GM18873 (cell line): ENCODE data around the gene PKD2L1.
A peak's percentile ranks its signal among the peaks of the same experiment; 100 is the strongest.
"Not testable (repeated sequence)": the region's sequence is repeated elsewhere in the genome, so short reads cannot be mapped to it uniquely, and the experiment has no call there.

Experiments
- ATAC-seq: cut with Tn5 transposase; IDR thresholded peaks from one replicate; pipeline ENCODE4 v1.9.1; 2021; ENCODE audit warnings: mild to moderate bottlenecking, moderate library complexity, moderate number of reproducible peaks; ENCODE audit not compliant: unreplicated experiment, low FRiP score

PKD2L1 gene

DNA sequence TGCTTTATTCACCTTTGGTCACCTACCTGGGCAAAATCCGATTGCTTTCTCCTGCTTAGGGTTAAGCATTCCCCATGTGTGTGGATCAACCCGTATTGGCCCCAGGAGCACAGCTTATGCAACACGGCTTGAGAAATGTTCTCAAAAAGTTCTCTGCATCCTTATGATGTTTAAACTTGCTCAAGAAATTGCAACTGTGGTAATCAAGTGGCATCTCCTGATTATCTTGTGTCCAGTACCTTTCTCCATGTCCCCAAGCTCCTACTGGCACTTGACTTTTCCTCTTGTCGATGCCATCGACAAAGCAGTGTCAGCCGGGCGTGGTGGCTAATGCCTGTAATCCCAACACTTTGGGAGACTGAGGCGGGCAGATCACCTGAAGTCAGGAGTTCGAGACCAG, 4.7 kb upstream of the PKD2L1 start:
- ATAC-seq = no peak

DNA sequence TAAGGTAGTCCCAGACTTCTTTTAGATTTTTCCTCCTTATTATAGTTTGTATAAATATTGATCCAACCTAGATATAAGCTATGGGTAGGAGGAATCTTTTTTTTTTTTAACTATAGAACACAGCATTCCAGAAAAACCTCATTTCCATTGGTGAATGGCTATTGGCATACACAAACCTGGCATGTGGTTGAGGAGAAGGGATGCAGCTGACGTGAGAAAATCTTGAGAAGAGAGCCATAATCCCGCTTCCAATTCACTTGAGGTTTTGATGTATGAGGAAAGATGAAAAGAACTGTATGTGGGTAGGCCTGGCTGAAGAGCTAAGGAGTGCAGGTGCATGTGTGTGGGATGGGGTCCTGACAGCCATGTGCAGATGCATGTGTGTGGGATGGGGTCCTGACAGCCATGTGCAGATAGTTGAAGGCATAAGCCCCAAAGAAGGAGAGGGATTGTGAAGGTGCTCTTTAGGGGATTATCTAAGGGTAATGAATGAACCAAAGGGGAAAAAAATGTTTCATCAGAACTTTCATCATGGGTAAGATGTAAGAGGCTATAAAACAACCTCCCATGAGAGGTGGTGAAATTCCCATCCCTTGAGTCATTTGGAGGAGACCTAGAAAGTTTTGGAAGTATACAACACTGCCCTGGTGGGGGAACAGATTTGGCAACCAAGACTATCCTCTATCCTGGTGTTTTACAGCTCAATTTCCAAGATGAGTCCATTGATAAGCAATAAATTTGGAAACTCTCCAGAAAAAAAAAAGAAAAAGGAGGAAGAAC, 3.8 kb upstream of the PKD2L1 start:
- ATAC-seq = no peak

DNA sequence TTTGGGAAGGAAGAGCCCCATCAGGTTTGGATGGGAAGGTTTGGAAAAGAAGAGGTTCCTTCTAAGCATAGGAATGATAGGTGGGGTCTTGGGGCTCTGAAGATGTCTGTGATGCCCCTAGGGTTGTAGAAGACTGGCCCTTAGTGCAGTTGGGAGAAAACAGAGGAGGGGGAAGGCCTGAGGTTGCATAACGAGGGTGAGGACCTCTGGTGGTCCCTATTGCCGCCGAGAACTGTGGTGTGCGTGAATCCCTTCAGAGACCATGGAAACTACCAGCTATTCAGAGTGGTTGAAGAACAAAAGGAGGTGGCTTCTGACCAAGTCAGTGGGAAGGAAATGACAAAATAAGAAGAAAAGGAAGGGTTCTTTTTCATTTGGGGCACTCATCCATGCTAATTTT, 3.1 kb upstream of the PKD2L1 start:
- no peak for ATAC-seq

DNA sequence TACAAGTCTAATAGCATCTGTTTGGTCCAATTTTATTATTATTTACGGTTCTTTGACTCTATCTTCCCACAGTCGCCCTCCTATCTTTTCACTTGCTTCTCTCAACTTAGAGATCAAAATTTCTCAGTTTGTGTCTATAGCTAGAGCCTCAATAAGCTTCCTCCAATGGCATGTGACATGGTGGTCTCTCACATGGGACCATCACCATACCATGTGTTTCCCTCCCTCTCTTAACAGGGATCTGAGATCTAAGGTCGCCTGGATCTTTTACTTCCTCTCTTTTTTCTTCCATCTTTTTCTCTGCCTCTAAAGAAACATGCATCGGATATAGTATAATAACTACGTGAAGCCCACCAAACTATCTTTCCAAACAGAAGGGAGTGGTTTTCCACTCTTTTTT, 1.8 kb downstream of the PKD2L1 start:
- ATAC-seq = no peak

DNA sequence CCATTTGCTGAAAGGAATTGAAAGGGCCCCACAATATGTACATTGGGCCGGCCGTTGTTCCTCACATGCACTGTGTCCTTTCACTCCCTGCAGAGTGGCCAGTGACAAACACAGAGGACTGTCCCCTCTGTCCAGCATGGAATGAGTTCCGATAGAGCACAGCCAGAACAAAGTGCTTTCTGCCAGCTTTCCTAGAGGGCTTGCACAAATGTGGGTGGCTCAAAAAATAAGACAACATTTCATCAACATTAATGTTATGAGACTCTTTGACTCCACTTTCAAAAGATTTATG, 2.4 kb downstream of the PKD2L1 start:
- no peak for ATAC-seq

DNA sequence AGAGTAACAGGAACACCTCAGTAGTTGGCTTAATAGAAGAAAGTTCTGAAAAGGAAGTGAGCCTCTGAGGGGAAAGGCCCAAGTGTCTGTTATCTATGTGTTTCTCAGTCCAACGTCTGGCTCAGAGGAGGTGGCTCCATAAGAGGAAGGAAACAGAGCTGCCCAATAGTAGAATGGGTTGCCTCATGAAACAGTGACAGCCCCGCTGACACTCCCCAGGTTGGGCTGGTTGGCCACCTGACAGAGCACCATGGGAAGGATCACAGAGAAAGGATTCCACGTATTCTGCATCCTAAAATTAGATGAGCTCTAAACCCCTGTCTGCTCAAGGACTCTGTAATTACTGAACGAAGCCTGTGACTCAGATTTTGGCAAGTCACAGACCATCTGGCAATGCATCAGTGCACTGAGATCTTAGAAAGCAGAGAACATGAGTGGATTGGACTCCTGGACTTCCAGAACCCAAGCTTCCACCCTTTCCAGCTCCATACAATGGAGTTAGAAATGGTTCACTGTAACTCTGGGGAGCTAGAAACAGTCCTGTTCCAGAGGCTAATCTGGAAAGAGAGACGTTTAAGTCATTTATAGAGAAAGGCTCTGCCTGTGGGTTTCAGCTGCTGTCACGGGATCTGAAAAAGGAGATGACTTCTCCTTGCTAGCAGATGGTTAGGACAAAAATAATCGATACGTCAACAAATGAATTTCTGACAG, 2.9 kb downstream of the PKD2L1 start:
- ATAC-seq = peak; percentile 97

DNA sequence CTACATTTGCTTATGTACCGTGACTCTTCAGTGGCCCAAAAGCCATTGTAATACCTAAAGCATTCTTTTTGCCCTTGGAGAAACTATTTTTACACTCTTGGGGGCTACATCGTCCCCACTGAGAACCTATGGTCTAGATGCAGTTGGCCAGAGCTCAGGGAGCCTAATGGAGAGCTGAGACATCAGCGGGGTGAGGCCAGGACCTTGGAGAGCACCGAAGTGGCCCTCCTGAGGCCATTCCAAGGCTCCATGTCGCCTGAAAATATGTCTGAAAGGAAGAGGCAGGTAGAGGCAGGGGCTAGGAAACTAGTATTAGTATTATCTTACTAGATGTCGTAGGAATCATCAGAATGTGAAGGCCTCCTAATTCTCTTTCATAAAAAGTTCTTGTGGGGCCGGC, 4.9 kb downstream of the PKD2L1 start:
- ATAC-seq = no peak

DNA sequence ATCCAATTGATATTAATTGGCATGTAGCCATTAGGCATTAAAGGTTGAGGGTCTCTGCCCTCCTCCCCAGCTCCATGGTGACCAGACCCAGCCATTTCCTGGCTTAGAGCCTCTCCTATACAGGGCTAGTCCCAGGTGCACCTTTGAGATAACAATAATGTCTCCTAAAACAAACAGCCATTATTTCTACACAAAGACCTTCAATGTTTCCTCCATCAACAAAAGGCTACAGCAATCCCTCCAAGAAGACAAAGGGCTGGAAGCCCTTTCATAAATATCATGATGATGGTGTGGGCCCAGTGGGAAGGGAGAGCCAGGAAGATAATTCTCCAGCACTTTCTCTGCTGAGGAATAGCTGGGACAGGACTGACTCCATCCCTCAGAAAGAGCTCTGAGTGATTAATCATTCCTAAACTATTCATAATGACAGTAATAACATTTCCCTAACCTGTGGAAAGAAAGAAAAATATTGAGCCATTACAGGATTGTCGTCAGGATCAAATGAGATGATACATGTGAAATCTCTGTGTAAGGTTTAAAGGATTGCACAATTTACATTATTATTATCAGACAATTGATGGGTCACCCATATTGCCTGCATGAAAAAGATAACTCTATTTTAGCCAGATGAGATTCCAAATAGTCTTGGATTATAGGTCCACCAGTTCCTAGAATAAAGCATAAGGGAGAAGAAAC, 10.2 kb downstream of the PKD2L1 start:
- ATAC-seq = no peak

DNA sequence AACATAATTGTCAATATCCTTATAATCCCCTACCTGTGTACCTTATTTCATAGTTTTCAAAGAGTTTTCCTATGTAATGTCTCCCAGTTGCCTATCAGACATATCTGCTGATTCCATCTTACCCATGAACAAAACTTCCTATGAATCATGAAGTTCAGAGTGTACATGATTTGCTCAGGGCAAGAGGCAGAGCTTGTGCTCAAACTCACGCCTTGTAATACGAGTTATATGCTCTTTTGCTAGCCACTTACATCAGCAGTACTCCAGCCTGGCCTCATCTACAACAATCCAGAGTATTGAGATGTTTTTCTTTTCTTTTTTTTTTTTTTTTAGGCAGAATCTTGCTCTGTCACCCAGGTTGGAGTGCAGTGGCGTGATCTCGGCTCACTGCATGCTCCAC, 11.8 kb downstream of the PKD2L1 start:
- no peak for ATAC-seq

DNA sequence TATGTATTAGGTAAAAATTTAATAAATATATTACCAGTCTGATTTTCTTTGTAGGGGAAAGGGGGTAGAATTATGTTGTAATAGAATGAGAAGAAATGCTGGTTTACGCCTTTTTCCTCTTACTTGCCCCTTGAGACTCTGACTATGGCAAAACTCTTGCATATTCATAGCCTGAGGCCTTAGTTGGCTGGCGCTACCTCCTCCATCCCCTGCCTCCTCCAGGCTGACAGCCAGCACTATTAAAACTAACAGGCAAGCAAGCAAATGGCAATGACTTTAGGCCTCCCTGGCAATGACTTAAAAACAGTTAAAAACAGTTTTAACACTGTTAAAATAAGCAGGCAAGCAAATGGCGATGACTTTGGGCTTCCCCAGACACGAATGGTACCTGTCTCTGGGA, 14.4 kb downstream of the PKD2L1 start:
- no peak for ATAC-seq

DNA sequence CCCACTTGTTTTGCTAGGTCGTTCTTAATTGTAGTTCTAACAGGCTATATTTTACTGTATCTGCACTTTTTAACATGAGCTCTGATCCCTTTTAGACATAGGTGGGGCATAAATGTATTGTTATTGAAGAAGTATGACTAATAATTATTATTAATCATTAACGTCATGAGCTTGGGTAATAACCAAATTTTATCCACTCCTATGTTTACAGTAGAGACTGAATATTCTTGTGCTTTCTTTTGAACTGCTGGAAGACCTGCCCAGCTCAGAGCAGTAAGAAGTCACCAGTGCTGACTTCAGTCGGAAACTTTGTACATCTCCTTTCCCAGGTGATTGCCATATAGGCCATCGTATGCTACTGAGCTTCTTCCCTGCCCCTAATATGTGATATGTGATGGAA, 18.7 kb downstream of the PKD2L1 start:
- no peak for ATAC-seq

DNA sequence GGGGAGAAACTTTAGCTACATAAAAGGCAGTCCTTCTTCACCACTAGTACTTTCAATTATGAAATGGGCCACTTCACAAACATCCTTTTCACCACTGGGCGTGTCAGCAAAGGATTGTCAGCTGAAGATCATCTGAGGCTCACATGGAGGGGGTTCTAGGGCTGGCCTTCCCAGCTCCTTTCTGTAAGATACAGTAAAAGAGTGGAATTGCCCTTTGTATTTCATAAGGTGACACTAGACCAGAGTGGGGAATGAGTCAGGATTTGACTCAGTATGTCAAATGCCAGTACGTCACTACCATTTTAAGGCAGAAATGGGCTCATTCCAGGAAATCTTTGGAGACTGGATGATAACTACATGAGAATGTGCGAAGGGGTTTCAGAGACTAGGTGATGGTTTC, 22.3 kb downstream of the PKD2L1 start:
- no peak for ATAC-seq

DNA sequence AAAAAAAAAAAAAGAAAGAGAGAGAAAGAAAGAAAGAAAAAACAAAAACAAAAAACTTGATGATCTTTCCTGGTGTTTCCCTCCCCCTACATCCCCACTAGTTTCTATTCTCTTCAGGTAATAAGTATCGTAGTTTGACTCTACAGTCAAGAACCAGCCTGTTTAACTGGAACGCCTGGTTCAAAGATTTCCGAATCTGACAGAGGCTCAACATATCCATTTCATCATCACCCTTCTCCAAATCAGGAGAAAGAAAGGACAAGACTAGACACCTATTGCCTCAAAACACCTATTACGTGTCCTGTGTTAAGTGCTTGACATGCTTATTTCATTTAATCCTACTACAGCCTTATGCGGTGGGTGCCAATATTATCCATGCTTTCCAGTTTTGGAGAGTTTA, 23.2 kb downstream of the PKD2L1 start:
- no peak for ATAC-seq

DNA sequence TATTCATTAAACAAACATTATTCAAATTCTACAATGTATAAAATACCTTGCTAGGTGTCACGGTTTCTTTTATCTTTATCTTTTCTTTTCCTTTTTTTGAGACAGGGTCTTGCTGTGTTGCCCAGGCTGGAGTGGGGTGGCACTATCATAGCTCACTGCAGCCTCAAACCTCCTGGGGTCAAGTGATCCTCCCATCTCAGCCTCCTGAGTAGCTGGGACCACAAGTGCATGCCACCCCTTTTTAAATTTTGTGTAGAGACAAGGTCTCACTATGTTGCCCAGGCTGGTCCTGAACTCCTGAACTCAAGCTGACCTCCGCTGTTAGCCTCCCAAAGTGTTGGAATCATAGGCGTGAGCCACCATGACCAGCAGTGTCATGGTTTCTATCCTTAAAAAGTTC, 25.6 kb downstream of the PKD2L1 start:
- ATAC-seq = no peak

DNA sequence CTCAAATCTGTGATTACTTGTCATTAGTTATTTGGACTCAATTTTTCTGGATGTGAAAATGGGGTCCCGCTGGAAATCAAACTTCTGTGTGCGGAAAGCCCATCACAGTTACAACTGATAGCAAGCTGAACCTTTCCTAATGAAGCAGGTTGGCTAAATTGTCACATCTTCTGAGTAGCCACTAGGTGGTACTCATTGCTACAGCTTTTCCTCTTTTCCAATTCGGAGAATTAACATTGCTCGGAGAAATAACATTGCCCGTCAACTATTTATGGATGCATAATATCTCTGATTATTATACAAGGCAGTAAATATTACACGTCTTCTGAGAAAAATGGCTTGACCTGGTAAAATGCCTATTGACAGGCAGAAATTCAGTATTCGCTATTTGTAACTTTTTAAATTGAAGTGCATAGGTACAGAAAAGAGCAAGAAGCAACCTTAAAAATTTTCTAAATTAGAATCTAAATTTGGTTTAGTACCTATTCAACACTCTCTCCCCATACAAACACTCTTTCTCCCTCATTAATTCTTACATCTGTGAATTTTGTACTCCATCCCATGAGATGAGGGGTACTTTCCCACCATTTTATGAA, 26.2 kb downstream of the PKD2L1 start:
- ATAC-seq = no peak

DNA sequence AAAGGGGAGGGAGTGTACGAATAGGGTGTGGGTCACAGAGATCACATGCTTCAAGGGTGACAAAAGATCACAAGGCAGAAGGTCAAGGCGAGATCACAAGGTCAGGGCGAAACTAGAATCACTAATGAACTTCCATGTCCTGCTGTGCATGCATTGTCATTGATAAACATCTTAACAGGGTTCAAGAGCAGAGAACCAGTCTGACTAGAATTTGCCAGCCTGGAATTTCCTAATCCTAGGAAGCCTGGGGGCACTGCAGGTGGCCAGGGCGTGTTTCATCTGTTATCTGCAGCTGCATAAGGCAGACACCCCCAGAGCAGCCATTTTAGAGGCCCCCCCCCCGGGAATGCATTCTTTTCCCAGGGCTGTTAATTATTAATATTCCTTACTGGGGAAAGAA, 28.9 kb downstream of the PKD2L1 start:
- ATAC-seq = not testable (repeated sequence)

DNA sequence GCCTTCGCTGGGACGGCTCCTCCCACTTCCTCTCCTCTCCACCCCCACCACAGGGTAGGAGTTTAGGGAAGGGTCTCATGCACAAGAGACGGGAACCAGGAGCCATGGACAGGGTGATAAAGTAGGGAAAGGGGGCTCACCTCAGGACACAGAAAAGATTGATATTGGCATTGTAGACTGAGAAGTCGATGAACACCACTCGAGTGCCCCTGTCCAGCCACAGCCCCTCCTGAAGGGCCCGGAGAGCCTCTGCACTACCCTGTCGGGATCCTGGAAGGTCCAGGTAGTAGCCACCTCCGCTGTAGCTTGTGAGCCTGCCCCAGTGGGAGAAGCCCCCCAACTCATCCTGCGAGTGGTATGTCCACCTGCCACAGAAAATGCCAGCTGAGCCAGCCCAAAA, 32.8 kb downstream of the PKD2L1 start:
- no peak for ATAC-seq

DNA sequence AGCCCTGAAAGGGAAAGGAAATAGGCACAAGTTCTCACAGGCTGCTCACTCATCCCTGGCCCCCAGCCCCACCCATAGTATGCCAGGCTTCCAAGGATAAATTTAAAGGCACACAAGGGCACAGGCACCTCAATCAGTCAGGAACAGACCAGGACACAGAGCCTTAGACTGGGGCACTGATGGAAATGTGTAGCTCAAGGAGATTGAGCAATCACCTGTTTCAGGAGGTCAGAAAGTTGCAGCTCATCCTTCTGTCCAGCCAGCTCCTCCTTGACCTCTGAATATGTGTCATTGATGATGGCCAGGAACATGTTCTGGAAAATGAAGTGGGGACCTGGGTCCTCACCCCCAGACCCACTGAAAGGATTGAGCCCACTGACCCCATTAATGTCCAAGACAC, 37.0 kb downstream of the PKD2L1 start:
- ATAC-seq = no peak

DNA sequence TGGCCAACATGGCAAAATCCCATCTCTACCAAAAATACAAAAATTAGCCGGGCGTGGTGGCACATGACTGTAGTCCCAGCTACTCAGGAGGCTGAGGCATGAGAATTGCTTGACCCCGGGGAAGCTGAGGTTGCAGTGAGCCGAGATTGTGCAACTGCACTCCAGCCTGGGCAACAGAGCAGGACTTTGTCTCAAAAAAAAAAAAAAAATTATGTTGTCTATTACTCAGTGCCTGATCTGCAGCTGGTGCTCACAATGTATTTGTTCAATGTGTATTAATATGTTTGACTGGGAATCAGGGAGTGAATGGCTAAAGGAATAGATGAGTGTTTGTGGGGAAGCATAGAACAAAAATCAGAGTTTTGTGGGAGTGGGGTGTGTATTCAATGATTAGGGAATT, 37.7 kb downstream of the PKD2L1 start:
- ATAC-seq = not testable (repeated sequence)

DNA sequence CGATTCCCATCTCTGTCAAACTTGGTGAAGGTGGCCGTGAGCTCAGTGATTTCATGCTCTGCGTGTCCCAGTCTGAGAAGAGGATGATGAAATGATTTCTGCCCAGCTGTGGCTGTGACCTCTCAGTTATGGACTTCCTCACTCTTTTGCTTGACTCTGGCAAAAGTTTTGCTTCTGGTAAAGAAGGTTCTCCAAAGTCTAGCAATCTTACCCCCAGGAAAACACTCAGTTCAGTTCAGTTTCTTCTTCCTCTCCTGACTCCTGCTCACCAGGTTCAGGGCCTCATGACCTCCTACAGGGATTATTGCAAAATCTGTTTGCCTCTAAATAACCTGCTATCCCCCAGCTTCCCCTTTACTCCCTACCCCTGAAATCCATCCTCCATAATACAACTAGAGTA, 38.7 kb downstream of the PKD2L1 start:
- no peak for ATAC-seq

DNA sequence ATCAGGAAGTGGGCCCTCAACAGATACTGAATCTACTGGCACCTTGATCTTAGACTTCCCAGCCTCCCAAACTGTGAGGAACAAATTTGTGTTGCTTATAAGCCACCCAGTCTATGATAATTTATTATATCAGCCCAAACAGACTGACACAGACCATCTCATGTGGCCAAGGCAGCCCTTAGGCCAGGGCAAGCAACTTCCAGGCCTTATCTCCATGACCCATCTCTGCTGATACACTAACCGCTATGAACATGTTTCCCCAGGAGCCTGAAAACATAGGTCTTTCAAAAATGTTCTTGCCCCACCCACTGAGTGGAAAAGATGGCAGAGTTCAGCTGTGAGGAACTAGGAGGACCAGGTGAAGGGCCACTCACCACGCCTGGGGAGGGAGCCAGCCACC, 40.4 kb downstream of the PKD2L1 start:
- no peak for ATAC-seq
